SHP77 (cell line): ENCODE data around the gene CAMK2B.

Source experiments
- DNase-seq, 2 experiments: peaks; one replicate each; lab custom pipeline; 2025; lab: John Stamatoyannopoulos, UW

CAMK2B gene

GRCh38 chr7:44308596-44309270 is 16.7 kb downstream of the CAMK2B start:
- no peak for DNase-seq

- DNase-seq, result no peak
These were observed 17.3 kb downstream of the CAMK2B start for GRCh38 chr7:44307905-44308595.

DNA sequence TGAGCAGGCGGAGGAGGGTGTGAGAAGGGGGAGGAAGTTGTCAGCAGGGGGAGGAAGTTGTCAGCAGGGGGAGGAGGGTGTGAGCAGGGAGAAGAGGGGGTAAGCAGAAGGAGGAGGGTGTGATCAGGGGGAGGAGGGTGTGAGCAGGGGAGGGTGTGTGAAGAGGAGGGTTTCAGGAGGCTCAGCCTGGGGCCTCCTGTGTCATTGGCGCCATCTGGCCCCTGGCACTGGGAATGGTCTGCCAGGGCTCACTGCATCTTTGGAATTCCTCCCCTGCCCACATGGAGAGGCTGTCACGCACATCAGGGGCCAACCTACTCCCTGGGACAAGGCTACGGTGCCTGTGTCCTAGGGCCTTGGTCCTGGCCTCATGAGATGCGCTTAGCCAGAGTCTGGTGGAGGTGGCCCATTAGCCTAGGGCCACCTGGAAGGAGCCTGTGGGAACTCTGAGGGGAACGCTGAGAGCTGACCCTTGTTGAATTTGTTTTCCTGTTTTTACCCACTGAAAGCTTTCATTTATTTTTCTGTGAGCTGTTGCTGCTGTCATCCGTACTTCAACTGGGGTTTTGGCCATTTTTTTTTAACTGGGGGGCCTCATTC is 18.0 kb downstream of the CAMK2B start:
- peak; percentile 66 to 72 for DNase-seq

DNA sequence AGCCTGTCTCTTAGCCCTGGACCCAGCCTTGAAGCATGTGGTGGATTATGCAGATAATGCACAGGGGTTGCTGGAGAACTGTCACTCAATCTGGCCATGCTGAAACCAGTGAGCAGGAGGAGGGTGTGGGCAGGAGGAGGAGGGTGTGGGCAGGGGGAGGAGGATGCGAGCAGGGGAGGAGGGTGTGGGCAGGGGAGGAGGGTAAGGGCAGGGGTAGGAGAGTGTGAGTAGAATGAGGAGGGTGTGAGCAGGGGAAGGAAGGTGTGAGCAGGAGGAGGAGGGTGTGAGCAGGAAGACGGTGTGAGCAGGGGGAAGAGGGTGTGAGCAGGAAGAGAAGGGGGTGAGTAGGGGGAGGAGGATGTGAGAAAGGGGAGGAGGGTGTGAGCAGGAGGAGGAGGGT is 18.8 kb downstream of the CAMK2B start:
- no peak for DNase-seq

- no peak for DNase-seq
These were observed 19.6 kb downstream of the CAMK2B start for GRCh38 chr7:44305564-44306507.

DNA sequence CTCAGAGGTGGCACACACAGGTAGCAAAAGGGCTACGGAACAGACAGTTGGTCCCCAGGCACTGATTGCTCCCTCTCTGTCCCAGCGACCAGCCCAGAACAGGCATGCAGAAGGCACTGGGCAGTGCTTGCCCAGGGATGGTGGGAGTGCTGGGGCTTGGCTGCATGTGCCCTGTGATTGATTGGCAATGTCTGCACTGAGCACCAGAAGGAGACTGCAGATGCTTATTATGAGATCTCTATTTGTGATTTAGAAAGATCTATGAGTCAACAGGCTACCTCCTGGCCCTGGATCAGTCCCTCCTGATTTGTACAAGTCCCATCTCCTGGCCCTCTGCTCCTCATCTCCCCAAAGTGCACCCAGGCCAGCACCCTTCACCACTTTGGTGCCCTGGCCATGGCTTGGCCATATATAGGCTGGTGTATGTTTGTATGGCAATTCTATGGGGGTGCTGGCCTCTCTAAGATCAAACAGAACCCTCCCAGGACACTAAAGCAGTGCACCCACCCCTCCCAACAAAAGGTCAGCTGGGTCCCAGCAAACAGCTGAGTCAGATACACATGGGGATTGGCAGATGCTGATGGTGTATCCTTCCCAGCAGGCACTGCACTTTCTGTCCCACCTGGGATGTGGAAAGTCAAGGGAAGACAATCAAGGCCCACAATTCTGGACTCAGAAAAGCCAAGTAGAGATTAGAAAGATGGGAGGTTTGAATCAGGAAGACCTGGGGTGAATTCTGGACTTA is 30.9 kb downstream of the CAMK2B start:
- DNase-seq, result no peak

DNA sequence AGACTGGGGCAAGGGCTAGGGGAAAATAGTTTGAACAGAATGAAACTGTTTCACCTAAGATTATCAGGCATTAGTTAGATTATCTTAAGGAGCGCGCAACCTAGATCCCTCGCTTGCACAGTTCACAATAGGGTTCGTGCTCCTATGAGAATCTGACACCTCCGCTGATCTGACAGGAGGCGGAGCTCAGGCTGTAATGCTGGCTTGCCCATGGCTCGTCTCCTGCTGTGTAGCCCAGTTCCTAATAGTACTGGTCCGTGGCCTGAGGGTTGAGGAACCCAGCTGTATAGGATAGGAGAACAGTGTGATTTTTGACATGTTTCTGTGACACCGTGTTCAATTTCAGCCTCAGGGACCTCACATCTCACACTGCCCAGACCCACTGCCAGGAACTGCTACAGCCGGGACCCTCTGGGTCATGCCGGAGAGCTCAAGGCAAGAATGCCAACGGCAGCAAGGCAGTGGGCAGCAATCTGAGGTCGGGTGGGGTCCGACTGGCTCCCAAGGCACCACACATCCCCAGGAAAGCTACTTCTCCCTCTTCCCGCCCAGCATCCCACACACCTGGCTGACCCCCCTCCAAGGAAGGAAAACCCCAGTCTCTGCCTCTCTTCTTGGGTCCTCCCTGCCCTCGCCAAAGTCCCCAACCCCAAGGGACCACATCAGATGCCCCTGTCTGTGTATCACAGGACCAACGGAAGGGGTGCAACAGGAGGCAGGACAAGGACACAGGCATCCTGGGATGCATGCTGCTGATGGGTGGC is 31.7 kb downstream of the CAMK2B start:
- DNase-seq, result no peak

- no peak for DNase-seq
These were observed 32.4 kb downstream of the CAMK2B start for GRCh38 chr7:44292876-44293560.

GRCh38 chr7:44292420-44292817 is 33.0 kb downstream of the CAMK2B start:
- DNase-seq, result no peak

DNA sequence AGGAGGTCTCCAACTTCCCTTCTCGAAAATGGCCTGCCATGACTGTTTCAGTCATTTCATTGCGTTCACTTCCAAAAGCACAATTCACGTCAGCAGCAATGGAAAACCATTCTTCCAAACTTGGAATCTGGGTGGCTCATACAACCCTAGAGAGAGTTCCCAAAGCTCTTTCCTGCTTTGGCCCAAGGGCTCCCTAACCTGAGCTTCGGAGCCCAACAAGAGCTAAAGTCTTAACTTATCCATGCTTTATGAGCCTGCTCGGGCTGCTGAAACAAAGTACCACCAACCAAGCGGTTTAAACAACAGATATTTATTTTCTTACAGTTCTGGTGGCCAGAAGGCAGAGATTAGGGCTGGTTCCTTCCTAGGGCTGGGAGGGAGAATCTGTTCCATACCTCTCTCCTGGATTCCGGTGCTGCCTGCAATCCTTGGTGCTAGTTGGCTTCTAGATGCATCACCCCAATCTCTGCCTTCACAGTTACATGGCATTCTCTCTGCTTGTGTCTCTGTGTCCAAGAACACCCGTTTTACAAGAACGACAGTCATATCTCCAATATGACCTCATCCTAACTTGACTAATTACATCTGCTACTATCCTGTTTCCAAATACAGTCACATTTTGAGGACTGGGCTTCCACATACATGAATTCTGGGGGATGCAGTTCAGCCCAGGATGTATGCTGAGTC is 33.5 kb downstream of the CAMK2B start:
- DNase-seq, result no peak

DNA sequence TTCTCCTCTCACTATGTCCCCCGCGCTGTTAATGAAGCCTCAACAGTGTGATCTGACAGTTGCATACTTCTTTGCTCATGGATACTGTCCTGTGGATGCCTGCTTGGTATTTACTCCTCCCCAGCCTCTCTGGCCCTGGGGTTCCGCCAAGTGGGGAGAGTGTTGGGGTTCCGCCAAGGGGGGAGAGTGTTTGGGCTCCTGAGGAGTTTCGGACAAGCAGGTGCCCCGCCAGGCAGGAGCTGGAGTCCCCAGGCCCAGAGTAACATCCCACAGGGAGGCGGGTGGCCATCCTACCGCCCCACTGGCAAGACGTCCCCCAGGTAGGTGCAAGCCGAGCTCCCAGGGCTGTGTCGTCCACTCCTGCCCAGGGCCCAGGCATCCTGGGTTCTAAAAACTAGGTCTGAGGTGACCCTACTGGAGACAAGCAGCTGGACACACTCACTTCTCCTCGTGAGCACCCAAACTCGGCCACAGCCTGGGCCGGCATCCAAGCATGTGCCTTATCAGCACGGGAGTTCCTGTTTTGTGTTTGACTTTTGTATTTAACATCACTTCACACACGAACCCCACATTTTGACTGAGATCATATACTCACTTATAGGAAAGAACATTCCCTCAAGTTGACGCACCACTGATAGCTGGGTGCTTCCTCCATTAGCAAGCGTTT is 34.2 kb downstream of the CAMK2B start:
- no peak for DNase-seq

- no peak for DNase-seq
These were observed 35.2 kb downstream of the CAMK2B start for GRCh38 chr7:44290252-44290620.

GRCh38 chr7:44289341-44290251 is 35.8 kb downstream of the CAMK2B start:
- DNase-seq, result no peak

DNA sequence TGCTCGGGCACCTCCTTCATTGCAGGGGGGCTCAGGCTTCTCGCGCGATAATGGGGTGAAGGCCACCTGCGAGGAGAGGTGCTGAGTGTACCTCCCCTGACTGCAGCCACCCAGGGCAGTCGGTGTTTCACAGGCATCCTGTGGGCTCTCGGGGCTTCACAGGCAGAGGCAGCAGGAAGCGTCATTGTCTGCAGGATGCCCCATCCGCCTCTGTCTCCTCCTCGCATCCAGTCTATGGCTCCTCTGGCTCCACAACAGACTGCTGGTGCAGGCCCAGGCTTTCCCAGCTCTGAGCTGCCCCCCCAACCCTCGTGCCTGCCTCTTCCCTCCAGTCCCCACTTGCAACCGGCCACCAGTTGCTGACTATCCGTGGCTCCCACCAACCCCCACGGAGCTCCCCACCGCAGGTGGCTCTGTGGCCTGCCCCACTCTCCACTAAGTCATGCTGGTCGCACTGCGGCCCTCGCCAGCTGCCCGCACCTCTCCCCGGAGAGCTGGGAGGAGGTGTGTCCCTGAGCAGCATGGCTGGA is 36.5 kb downstream of the CAMK2B start:
- DNase-seq, result no peak

DNA sequence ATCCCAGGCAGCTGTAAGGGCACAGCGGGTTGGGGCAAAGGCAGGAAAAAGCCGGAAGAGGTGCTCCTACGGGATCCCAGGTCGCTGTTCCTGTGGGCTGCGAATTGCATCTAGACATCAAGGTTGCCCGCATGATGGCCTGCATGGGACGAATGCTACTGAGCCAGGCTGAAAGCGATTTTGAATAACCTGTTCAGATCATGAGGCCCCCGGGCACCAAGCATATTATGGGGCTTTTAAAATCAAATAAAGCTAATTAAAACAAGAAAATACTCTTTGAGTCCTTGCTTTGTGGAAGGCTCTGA is 37.1 kb downstream of the CAMK2B start:
- DNase-seq, result no peak

DNA sequence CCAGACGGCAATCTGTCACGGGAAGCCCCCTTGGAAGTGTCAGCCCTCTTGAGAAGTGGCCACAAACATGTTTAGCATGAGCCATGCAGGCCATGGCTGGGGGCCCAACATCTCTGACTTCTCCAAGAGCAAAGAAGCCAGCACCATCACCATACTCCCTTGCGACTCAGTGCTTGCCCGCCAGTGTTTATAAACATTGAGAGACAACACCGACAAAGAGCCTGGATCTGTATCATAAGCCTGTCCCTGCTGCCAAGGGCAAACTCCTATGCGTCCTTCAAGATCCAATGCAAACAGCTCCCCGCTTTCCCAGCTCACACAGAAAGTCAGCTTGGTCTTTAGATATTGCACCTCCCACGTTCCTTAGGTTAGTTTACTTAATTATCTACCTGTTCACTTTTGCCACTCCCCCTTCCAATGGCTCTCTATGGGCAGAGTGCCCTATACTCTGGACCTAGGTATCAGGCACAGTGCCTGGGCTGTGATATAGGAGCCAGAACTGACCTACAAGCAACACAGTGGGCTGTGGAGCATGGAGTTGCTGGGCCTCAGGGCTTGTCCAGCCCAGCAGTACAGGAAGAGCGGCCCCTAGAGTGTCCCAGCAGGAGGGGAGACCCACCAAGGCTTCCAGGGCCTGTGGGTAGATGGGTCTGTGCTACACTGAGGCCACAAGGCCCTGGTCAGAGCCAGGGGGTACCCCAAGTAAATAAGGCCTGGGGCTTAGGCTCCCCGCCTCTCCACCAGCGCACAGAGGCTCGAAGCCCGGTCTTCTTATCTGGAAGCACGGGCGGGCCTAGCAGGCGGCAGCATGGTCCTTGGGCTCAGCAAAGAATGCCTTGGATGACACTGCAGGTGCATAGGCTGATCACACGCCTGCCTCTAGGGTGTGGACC is 37.7 kb downstream of the CAMK2B start:
- DNase-seq, result no peak
